GM15510 (cell line): Measurements from ENCODE around the gene SKAP1.

ENCODE experiments used
- POLR2A ChIP-seq: IDR thresholded peaks from 3 replicates; pipeline ENCODE4 v1.6.1; 2011; ENCODE audit warnings: borderline replicate concordance; ENCODE audit not compliant: insufficient read length; ENCODE audit errors: extremely low read depth

SKAP1 gene

DNA sequence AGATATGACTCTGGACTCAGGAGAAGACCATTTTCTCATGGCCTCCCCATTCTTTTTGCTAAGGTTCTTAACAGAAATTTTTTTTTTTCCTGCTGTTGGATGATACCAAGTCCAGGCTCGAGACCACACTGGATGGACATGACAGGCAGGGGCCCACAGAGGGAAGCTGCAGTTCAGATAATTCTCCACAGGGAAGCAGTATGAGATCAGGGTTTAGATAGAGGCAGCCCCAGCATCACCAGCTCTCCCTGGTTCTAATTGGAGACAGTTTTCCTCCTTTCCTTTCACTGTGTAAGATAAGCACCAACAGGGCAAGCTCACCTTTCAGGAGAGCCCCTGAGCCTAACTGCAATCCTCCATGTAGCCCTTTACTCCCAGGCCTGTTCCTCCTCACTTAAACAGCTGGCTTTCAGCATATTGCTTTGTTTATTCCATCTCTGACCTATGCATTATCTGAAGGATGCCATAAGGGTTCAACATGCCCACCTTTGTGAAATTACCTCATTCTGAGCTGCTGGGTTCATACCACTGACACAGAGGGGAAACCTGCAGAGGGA is 214.4 kb downstream of the SKAP1 start:
- no peak for TF ChIP-seq POLR2A

DNA sequence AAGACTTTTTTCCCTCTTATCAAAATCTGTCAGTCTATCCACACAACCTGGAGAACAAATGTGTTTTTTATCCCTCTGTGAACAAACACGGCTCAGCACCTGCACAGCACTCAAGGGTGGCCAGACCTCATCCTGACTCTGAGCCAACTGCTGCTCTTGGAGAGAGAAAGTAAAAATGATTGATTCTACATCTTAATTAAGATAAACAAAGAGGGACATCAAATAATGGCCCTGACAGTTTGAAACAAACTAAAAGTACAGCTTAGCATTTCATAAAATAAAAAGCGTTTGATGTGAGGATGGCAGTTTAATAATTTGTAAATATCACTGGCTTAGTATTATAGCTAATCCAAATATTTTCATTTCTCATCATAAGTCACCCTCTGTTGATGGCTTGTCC is 216.2 kb downstream of the SKAP1 start:
- no peak for TF ChIP-seq POLR2A

DNA sequence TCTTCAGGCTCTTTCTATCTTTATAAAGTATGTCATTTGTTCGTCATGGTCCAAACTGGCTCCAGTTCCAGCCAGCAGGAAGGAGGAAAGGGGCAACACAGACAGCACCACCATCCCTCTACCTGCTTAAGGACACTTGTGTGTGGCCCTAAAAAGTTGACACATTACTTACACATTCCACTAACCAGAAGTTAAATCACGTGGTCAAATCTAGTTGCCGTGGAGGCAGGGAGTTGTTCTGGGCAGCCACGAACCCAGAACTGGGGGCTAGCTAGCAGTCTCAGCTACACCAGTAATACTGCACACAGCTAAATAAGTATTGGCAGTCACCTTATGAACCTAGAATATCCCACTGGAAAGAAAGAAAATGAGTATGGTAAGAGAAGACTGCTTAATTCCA is 218.2 kb downstream of the SKAP1 start:
- TF ChIP-seq POLR2A = no peak

DNA sequence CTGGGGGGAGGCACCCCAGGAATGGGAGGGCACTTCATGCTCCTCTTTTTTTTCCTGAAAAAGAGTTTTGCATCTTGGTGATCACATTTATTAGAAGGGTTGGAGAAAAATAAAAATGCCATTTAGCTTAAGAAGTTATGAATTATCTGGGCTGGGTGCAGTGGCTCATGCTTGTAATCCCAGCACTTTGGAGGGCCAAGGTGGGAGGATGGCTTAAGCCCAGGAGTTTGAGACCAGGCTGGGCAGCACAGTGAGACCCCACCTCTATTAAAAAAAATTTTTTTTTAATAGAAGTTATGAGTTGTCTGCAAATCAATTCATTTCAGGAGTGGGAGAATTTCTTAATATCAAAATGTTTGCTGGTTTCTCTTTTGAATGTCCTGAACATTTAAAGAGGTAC is 219.0 kb downstream of the SKAP1 start:
- TF ChIP-seq POLR2A = no peak

DNA sequence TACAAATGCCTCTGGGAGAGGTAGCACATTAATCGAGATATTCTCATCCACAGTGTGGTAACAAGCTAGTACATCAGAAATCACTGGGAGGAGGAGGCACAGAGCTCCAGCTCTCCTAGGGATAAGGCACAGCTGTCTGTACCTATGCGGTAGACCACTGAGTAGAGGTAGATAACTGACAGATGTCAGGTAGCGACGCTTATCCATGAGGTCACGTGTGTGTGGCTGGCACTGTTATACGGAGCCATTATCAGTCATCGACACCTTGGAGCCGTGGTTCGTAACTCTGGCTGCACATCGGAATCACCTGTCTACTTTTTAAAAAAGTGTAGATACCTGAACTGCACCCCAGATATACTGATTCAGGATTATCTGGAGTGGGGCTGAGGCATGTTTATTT is 220.0 kb downstream of the SKAP1 start:
- no peak for TF ChIP-seq POLR2A

DNA sequence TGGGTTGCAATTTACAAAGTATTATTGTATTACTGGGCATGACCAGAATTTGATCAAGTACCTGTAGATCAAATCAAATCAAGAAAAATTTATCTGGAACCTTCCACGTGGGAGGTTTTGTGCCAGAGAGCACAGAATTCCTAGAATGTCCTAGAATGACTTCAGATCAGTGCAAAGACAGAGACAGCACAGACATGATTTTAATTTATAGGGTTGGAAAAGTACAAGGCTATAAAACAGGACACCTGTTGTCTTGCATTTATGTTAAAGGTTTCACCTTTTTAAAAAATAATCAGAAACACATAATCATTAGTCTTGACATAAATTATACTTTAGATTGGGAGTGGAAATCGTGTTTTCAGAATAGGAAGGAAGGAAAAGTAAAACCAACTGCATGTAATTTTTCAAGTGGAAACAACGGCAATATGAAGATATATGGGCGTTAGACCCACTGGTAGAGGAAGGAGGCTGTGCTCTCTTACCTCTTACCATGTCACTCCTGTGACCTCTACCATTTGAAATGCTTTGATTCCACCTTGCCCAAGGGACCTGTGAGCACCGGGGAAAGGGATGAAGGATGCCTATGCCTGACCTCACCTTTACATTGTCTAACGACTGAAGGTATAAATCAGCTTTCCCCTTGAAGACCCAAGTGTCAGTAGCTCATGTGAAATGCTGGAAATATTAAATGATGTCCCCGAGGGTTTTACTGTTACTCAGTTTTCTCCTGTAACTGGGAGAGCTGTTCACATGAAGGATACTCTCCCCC is 222.1 kb downstream of the SKAP1 start:
- no peak for TF ChIP-seq POLR2A

DNA sequence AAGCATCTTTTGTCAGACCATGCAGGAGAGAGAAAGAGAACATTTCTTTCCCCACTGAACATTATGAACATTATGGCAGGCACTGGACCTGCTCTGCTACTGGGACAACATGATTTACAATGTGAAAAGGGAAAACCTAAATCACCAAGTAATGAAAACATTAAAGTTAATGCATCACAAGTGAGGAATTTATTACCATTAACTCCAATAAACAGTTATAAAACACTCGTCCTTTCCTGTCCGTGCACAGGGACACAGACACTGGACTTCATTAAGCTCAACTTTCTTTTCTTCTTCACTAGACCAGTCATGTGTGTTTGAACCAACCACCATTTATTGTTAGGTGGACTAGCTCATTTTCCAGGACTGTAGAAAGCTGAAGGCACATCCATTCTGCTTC is 227.1 kb downstream of the SKAP1 start:
- TF ChIP-seq POLR2A = no peak

DNA sequence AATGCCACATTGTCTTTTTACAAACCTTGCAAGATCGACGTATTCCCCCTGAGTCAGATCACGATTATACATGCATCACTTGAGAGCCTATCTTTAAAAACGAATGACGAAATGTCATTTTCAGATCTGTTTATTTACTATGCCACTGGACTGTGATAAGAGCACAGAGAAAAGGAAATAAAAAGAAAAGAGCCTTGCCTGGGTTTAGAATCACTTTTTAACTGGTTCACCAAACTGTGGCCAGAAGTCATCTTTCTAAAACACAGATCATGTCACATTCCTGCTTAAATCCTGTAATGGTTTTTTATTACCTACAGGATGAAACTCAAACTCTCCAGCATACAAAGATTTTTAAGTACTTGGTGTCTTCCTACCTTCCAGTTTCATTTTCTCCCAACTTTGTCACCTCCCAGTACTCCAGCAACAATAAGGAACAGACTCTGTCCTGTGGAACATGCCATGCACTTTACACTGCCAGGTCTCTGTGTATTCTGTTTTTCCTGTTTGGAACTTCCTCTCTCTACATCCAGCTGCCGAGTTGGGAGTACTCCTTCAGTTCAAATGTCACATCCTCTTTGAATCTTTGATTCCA is 231.0 kb downstream of the SKAP1 start:
- TF ChIP-seq POLR2A = no peak

DNA sequence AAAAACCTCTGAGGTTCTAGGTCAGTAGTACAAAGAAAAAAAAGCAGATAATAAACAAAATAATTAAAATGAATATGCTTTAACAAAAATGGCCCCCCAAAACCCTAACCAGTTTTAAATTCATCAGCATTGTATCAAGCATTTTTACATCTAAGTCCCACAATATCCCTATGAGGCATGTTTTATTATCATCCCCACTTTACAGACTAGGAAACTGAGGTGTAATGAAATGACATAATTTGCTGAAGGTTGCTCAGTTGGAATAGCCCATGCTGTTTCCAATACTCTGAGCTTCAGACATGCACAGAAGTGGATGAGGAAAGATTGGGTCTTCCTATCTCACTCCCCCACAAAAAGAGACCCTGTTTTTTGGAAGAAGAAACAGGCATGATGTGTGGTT is 234.1 kb downstream of the SKAP1 start:
- no peak for TF ChIP-seq POLR2A

DNA sequence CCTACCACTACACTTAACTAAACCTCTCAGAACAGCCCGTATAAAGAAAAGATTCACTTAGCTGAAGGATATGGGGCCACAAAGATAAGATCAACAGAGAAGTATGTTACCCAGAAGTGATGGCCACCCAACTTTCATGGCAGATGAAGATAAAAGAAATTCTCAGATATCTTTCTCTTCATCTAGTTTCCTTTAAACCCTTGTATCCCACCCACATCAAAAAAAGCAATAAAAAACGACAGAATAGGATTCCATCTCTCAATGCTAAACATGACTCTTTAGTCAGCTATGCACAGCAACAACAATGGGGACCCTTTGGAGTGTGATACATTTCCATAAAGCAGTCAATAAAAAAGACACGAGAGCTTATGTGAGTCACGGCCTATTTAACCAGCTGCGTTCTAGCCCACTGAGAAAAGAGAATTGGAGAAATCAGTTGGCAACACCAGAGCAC is 235.9 kb downstream of the SKAP1 start:
- no peak for TF ChIP-seq POLR2A

DNA sequence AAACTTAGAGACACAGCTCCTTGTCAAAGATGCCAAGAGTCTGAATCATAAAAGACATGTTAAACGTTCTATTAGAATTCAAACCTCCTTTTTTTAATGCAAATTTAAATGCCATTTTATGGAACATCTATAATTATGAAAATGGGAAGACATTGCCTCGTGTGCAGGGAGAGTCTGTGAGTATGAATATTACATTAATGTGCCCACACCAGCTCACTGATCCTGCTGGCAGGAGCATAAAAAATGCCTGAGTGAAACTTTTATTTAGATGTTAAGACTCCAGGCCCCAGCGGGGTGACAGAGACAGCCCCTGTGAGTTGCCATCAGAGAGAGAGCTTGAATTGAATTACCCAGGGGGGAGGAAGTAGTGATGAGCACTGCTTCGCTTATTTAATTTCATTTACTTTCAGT is 237.7 kb downstream of the SKAP1 start:
- TF ChIP-seq POLR2A = no peak

DNA sequence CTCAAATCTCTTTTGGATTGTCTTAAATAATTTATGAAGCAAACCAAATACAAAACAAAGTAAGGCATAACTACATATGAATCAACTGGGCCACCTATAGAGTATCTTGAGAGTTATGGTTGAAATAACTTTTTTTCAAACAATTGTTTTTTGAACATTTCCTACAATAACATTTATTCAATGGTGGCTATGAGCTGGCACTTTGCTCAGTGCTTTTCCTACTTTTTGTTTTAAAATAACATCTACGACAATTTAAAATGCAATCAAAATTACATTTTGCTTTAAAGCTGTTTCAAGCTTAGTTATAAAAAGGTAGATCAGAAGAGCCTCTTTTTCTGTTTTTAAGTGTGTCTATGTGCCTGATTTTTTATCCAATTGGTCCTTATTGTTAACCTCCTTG is 238.7 kb downstream of the SKAP1 start:
- no peak for TF ChIP-seq POLR2A

DNA sequence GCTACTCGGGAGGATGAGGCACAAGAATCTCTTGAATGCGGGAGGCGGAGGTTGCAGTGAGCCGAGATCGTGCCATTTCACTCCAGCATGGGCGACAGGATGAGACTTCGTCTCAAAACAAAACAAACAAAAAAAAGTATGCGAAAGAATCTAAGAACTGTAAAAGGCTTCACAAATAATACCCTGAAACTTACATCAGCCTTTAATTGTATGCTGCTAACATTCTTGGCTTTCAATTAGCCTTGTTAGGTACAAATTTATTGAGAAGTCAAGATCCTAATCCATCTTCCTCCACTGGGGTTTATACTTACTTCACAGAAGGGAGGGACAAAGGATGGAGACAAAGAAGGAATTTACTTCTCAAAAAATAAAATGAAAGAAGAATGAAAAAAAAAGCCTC is 239.1 kb downstream of the SKAP1 start:
- no peak for TF ChIP-seq POLR2A

DNA sequence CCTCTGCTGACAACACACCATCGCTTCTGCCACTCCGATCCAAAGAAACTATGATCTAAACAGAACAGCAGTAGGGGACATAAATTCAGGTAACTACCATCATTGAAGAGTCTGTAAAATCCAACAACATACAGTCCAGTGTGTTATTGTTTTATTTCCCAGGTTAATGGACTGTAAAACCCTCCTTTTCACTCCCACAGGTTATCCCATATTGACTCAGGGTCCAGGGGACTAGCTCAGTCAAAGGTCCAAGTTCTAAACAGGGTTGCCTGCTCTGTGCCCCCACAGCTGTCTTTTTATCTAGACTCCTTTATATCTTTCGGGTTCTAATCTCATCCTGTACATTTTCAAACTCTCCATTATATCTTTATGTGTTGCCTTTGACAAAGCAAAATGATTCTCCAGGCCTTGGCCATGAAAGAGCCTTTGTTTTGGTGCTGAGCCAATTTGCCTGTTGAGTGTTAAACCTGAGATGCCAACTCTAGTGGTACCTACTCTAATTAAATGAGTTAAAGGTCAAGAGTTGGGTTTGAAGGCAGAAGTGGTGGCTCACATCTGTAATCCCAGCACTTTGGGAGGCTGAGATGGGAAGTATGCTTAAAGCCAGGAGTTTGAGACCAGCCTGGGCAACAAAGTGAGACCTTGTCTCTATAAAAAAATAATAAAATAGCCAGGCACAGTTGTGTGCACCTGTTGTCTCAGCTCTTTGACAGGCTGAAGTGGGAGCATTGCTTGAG is 242.0 kb downstream of the SKAP1 start:
- TF ChIP-seq POLR2A = no peak

DNA sequence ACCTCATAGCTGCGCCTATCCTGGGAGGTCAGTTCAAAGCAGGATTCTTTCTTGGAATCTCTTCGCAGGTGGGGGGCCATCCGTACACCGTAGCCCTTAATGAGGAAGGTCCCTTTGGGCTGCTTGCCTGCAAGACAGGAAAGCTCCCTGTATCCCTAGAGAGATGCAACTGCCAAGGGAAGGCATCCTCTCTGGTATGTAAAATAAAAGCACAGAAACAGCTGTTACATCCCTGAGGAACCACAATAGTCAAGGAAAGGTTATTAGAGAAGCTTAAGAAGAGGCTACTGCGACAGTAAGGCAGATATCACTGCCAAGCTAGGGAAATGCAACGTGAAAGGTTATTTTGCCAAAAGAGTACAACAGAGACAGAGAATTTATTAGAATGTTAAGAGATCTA is 245.3 kb downstream of the SKAP1 start:
- no peak for TF ChIP-seq POLR2A
